GM19452 (cell line): Measurements from ENCODE around the gene TMC6.
"Not testable (repeated sequence)": the region's sequence is repeated elsewhere in the genome, so short reads cannot be mapped to it uniquely, and the experiment has no call there.

ENCODE experiments used
- ATAC-seq: cut with Tn5 transposase; IDR thresholded peaks from one replicate; pipeline ENCODE4 v1.9.1; 2021; ENCODE audit not compliant: unreplicated experiment

Gene TMC6, protein sequence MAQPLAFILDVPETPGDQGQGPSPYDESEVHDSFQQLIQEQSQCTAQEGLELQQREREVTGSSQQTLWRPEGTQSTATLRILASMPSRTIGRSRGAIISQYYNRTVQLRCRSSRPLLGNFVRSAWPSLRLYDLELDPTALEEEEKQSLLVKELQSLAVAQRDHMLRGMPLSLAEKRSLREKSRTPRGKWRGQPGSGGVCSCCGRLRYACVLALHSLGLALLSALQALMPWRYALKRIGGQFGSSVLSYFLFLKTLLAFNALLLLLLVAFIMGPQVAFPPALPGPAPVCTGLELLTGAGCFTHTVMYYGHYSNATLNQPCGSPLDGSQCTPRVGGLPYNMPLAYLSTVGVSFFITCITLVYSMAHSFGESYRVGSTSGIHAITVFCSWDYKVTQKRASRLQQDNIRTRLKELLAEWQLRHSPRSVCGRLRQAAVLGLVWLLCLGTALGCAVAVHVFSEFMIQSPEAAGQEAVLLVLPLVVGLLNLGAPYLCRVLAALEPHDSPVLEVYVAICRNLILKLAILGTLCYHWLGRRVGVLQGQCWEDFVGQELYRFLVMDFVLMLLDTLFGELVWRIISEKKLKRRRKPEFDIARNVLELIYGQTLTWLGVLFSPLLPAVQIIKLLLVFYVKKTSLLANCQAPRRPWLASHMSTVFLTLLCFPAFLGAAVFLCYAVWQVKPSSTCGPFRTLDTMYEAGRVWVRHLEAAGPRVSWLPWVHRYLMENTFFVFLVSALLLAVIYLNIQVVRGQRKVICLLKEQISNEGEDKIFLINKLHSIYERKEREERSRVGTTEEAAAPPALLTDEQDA

DNA sequence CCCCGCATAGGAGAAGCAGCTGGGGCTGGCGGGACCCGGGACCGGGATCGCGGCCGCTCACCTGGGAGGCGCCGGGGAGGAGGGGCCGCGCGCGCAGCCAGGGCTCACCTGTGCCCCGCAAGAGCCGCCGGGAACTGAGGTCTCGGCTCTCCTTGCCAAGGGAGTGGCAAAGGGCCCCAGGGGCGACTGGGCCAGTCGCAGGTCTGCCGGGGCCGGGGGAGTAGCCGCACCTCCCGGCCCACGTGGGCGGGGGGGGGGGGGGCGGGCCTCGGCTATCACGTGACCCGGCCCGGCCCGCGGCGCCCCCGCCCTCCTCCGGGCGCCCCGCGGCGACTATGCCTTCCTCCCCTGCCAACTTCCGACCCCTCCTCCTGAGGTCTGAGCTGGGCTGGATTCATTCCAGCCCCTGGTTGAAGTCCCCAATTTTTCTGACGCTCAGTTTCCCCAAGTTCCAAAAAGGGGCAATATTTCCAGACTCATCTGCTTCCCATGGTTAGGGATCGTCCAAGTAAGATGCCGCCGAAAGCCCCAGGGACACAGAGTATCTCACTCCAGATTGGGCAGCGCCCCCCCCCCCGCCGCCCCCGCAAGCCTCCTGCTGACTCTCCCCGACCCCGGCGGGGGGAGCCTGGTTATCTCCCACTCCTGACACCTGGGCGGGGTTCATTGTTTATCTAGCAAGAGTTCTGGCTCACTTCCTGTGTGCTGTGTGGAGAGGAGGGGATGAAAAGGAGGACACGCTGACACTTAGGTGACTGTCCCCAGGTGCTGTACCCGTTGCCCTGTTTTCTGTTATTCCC lies at the start of gene TMC6:
TMC6 (minus strand) TSS at position 205 of the 800 bp plus-strand sequence. CDS start 1,923 bp downstream, outside the sequence.
- peak; percentile 23 for ATAC-seq

DNA sequence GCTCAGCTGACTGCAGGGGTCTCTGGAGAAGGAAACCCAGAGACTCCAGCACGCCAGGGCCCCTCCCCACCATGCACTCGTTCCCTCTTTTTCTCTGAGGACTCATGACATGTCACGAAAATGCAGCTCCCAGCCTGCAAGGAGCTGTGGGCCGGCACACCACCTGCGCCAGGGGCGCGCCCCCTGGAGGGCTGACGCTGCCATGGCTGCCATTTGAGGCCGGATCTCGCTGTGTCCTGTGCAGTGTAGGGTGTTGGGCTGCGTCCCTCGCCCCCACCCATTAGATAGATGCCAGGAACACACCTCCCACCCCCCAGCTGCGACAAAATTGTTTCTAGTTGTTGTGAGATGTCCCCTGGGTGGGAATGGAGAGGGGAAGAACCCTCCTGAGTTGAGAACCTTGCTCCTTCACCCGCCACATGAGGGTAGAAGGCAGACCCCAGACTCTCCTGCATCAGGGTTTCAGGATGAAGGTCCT lies 48.0 kb upstream of the TMC6 start:
- no peak for ATAC-seq

- ATAC-seq, result no peak
Observed at GRCh38 chr17:78175643-78175981, 47.1 kb upstream of the TMC6 start.

DNA sequence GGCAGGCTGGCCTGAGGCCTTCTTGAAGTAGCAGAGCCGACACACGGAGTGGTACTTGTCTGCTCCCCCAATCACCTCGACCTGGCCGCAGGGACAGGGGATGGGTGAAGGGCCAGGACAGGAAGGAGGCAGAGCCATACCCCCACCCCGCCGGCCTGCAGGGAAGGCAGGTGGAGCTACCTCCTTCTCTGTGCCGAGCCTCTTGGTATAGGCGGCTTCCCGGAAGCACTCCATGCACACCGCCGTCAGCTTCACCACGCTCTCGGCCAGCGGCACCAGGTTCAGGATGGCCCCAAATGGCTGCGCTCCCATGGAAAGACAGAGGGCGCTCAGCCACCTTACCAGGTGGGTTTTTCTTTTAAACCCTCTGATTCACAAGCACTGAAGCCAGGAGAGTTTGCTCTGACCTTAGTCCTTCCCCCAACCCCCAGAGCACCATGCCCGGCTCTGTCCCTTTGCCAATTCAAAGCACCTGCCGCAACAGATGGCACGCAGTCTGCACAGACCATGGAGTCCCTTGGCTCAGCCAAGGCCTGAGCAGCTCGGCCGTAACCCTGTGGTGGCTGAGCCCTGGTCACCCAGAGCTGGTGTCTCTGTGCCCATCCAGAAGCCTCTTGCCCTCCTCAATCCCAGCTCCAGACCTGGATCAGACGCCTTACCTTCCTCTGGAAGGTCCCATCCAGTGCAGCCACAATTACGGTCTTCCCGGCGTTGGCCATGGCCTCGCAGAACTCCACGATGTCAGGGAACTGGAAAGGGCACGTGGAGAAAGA lies 46.5 kb upstream of the TMC6 start:
- no peak for ATAC-seq

GRCh38 chr17:78174346-78174869 lies 45.9 kb upstream of the TMC6 start:
- no peak for ATAC-seq

GRCh38 chr17:78173097-78173715 lies 44.7 kb upstream of the TMC6 start:
- ATAC-seq, result peak; percentile 40

- no peak for ATAC-seq
Observed at GRCh38 chr17:78172249-78173051, 43.9 kb upstream of the TMC6 start.

- not testable (repeated sequence) for ATAC-seq
Observed at GRCh38 chr17:78171591-78172248, 43.2 kb upstream of the TMC6 start.

DNA sequence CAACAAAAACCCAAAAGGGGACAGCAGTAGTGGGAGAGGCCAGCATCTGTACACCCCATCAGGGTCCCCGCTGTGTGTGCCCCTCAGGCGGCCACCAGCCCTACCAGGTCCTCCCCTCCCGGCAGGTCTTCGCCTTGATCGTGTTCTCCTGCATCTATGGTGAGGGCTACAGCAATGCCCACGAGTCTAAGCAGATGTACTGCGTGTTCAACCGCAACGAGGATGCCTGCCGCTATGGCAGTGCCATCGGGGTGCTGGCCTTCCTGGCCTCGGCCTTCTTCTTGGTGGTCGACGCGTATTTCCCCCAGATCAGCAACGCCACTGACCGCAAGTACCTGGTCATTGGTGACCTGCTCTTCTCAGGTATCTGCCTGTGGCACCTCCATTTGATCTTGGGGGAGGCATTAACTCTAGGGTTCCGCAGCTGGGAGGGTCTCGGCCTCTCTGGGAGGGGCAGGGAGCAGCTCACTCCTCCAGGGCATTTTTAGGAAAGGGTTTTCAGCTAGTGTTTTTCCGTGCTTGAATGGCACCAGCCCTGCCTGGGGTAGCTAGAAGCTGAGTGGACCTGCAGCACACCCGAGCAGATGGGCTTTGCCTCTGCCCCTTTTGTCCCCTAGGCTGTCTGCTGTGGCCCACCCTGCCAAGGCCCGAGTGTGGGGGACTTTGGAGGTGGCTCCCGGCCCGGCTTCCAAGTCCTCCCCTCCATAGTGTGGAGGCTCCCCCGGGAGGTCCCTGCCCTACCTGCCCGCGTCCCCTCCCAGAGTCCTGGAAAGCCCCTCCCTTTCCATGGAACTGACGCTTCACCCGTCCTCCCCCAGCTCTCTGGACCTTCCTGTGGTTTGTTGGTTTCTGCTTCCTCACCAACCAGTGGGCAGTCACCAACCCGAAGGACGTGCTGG lies 42.4 kb upstream of the TMC6 start:
- no peak for ATAC-seq

- peak; percentile 9 for ATAC-seq
Observed at GRCh38 chr17:78168903-78169793, 40.6 kb upstream of the TMC6 start.

GRCh38 chr17:78168242-78168902 lies 39.8 kb upstream of the TMC6 start, which contains the start of gene SYNGR2:
SYNGR2 (plus strand) TSS chr17:78168581; CDS start chr17:78168617, 36 bp downstream.
- peak; percentile 55 for ATAC-seq

DNA sequence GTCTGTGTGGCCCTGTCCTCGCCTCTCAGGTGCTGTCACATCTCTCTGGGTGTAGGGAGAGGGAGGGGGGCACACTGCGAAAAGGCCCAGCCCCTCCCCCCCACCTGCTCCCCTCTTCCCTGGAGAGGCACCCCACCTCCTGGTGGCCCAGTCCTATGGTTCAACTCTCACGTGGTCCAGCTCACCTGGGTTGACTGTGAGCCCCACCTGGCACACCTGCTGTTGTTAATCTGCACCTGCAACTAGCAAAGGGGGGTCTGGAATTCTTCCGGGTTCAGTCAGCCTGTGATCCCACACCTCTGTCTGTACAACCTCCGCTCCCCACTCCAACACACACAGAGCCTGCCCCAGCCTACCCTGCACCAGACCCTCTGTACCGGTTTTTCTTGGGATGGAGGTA lies 37.9 kb upstream of the TMC6 start:
- ATAC-seq, result no peak

DNA sequence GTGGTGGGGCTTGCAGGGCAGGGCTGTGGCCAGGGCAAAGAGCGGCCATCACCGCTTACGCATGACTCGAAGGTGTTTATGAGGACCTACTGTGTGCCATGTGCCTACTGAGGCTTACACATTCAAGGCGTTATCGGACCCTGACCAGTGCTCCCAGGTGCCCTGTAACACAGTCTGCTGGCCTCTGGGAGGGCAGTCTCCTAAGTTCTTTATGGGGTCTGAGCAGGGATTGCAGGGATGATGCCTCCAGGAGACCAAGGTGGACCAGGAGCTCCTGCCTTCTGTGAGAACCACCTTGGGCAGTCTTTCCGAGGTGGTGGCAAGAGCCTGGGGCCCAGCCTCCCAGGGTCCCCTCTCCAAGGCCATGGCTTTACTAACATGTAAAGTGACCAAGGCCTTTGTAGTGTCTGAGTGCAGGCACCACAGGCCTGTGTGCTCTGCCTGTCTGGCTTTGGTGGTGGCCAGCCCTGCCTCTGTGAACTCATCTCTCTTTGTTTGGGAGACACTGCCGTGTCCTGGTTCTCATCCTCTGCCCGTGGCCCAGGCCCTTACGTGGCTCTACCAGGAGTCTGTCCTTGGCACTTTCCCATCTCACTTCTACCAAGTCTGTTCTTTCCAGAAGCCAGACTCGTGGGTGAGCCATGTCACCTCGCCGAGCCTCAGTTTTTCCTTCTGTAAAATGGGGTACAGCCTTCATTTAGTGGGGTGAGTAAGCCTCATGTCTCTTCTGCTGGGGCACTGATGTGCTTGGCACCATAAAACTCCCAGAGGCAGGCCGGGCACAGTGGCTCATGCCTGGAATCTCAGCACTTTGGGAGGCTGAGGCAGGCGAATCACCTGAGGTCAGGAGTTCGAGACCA lies 36.4 kb upstream of the TMC6 start:
- no peak for ATAC-seq

GRCh38 chr17:78163881-78164747 lies 35.6 kb upstream of the TMC6 start:
- no peak for ATAC-seq
